ENCODE data around the gene CNTNAP2. TPM values are rescaled to one million over a fixed set of nuclear protein-coding genes. Genes with fewer than 3 reads are reported as not detected.

Gene CNTNAP2
- total and polyA plus RNA-seq, 2 experiments from 2014 or later: not detected

DNA sequence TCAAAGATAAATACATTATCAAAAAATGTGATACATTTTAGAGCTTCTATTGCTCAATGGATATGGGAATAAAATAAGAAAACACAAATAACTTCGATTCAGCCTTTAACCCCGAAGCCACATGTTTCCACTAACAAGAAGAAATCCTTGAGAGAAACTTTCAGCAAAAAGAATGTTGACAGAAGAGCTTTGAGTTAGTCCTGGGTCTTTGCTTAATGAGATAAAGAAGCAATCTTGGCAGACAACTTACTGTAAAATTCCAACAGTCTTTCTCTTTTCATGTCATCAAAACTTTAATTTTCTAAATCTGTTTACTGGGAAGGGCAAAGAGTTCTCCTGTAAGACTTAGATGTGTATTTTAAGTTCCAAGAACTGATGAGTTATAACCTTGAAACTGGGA lies 810.2 kb downstream of the CNTNAP2 start:
- no peaks in the 10 kb centered on the region for H3K9me2 ChIP-seq (ENCODE audit: insufficient read depth)
- WGBS, 2 experiments (ENCODE audit: low coverage in 1 of 2, low lambda C conversion rate in 2 of 2, missing lambda C conversion rate in 2 of 2): 2 to 5% methylated on average over 2 of the region's 2 CpGs
- TF ChIP-seq EZH2 (IDR thresholded peaks at IDR 0.05; ENCODE audit: insufficient read depth, poor library complexity, severe bottlenecking): no peak
- no peak for TF ChIP-seq EZH2phosphoT487 (IDR thresholded peaks at IDR 0.05; ENCODE audit: insufficient read depth, low read depth)
- no peak for DNase-seq
- no peaks in the 10 kb centered on the region for H3K79me2 ChIP-seq (ENCODE audit: insufficient read depth)
- no peaks in the 10 kb centered on the region for H3K36me3 ChIP-seq (ENCODE audit: low read depth)
- H3K27ac ChIP-seq: no peak overlapping the region
- H3F3A ChIP-seq (ENCODE audit: insufficient read depth): no peaks in the 10 kb centered on the region
- no peak overlapping the region for H3K4me2 ChIP-seq (ENCODE audit: unreplicated experiment)
- in situ Hi-C loops (cut with MboI): no loop called here
- H2AFZ ChIP-seq: no peak overlapping the region
- no peaks in the 10 kb centered on the region for H3K9me3 ChIP-seq (ENCODE audit: low read depth)
- H3K4me3 ChIP-seq: no peak overlapping the region
- no peak overlapping the region for H3K9ac ChIP-seq
- no peaks in the 10 kb centered on the region for H3K27me3 ChIP-seq (replicated peaks; ENCODE audit: insufficient read depth)
- no peaks in the 10 kb centered on the region for H3K4me1 ChIP-seq (ENCODE audit: insufficient read depth)
- H4K20me1 ChIP-seq (ENCODE audit: insufficient read depth): no peaks in the 10 kb centered on the region

DNA sequence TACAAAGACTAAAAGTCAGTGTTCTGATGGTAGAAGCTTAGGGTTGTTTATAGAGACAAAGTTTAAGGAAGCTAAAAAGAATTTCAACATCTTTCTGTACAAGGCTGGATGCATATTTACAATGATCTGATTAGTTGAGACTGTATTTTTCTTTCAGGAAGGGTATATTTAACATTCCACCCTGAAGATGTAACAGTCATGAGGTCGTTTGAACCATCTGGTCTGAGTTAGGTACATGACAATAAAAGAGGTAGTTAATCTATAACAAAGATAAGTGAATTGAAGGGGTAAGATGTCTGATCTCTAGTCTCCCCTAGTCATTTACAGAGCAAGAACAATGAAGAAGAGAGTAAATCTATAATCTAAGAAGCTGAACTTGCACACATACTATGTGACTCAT lies 821.2 kb downstream of the CNTNAP2 start:
- Histone ChIP-seq H3K27me3 (replicated peaks; ENCODE audit: insufficient read depth) (no peaks in the 10 kb centered on the region), H3F3A (ENCODE audit: insufficient read depth) (no peaks in the 10 kb centered on the region), H3K4me1 (ENCODE audit: insufficient read depth) (no peaks in the 10 kb centered on the region), H3K4me3 (no peak overlapping the region), H3K9me3 (ENCODE audit: low read depth) (no peaks in the 10 kb centered on the region), H3K79me2 (ENCODE audit: insufficient read depth) (no peaks in the 10 kb centered on the region), H3K36me3 (ENCODE audit: low read depth) (no peaks in the 10 kb centered on the region), H3K9ac (no peak overlapping the region), H2AFZ (no peak overlapping the region), H3K9me2 (ENCODE audit: insufficient read depth) (no peaks in the 10 kb centered on the region), H3K4me2 (ENCODE audit: unreplicated experiment) (no peak overlapping the region), H4K20me1 (ENCODE audit: insufficient read depth) (no peaks in the 10 kb centered on the region), H3K27ac (no peak overlapping the region)
- DNase-seq: no peak
- TF ChIP-seq EZH2 (IDR thresholded peaks at IDR 0.05; ENCODE audit: insufficient read depth, poor library complexity, severe bottlenecking) (no peak), EZH2phosphoT487 (IDR thresholded peaks at IDR 0.05; ENCODE audit: insufficient read depth, low read depth) (no peak)
- WGBS, 2 experiments (ENCODE audit: low coverage in 1 of 2, low lambda C conversion rate in 2 of 2, missing lambda C conversion rate in 2 of 2): 3 to 11% methylated on average over 1 of the region's 1 CpG
- in situ Hi-C loops (cut with MboI): no loop called here

DNA sequence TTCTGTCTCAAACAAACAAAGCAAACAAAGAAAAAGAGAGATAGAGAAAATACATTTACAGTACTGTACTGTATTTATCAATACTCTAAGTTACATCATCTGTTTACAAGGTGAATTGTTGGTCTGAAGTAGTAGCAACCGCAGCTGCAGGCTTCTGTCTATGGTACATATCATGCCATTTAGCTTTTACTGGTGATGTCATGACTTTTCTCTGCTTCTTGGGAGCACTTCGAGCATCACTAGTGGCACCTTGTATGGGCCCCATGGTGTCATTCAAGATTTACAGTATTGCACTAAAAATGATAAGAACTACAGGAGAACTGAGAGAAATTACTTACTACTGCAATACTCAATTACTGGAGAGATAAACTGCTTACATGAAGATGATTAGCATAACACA lies 826.9 kb downstream of the CNTNAP2 start:
- in situ Hi-C loops (cut with MboI): no loop called here
- no peak overlapping the region for H3K4me3 ChIP-seq
- H3K27ac ChIP-seq: no peak overlapping the region
- H3K36me3 ChIP-seq (ENCODE audit: low read depth): no peaks in the 10 kb centered on the region
- WGBS, 2 experiments (ENCODE audit: low coverage in 1 of 2, low lambda C conversion rate in 2 of 2, missing lambda C conversion rate in 2 of 2): 2 to 6% methylated on average over 2 of the region's 2 CpGs
- no peaks in the 10 kb centered on the region for H3K4me1 ChIP-seq (ENCODE audit: insufficient read depth)
- H3K27me3 ChIP-seq (replicated peaks; ENCODE audit: insufficient read depth): no peaks in the 10 kb centered on the region
- no peak overlapping the region for H3K9ac ChIP-seq
- H2AFZ ChIP-seq: no peak overlapping the region
- H3K4me2 ChIP-seq (ENCODE audit: unreplicated experiment): no peak overlapping the region
- DNase-seq: no peak
- TF ChIP-seq EZH2phosphoT487 (IDR thresholded peaks at IDR 0.05; ENCODE audit: insufficient read depth, low read depth) (no peak), EZH2 (IDR thresholded peaks at IDR 0.05; ENCODE audit: insufficient read depth, poor library complexity, severe bottlenecking) (no peak)
- H3F3A ChIP-seq (ENCODE audit: insufficient read depth): no peaks in the 10 kb centered on the region
- no peaks in the 10 kb centered on the region for H3K9me3 ChIP-seq (ENCODE audit: low read depth)
- H3K9me2 ChIP-seq (ENCODE audit: insufficient read depth): no peaks in the 10 kb centered on the region
- H4K20me1 ChIP-seq (ENCODE audit: insufficient read depth): no peaks in the 10 kb centered on the region
- no peaks in the 10 kb centered on the region for H3K79me2 ChIP-seq (ENCODE audit: insufficient read depth)

DNA sequence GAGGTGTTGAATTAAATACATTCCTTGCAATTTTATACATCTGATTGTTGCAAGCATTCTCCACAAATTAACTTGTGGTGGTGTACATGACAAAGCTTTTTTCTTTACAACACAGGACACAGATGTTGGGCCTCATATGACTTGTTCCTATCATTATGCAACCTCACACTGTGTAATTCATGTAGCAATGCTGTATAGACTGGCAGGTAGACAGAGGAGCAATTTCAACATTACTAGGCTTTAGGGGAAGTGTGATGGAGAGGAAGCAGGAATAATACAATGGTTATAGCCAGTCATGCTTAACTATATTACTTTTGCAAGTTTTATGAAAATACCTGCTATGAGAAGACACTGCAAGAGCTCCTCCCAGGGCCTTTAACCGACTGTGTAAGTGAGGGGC lies 832.1 kb downstream of the CNTNAP2 start:
- WGBS, 2 experiments (ENCODE audit: low coverage in 1 of 2, low lambda C conversion rate in 2 of 2, missing lambda C conversion rate in 2 of 2): 15% methylated on average over 1 of the region's 1 CpG
- no peak overlapping the region for H3K4me3 ChIP-seq
- in situ Hi-C loops (cut with MboI): no loop called here
- no peaks in the 10 kb centered on the region for H4K20me1 ChIP-seq (ENCODE audit: insufficient read depth)
- H3K27ac ChIP-seq: no peak overlapping the region
- no peaks in the 10 kb centered on the region for H3K36me3 ChIP-seq (ENCODE audit: low read depth)
- H3K9ac ChIP-seq: no peak overlapping the region
- no peaks in the 10 kb centered on the region for H3F3A ChIP-seq (ENCODE audit: insufficient read depth)
- no peaks in the 10 kb centered on the region for H3K9me3 ChIP-seq (ENCODE audit: low read depth)
- no peak overlapping the region for H2AFZ ChIP-seq
- peaks cover 4% of the 10 kb centered on the region; the same call in 1 of the 2 replicates for H3K9me2 ChIP-seq (ENCODE audit: insufficient read depth)
- TF ChIP-seq EZH2phosphoT487 (IDR thresholded peaks at IDR 0.05; ENCODE audit: insufficient read depth, low read depth) (no peak), EZH2 (IDR thresholded peaks at IDR 0.05; ENCODE audit: insufficient read depth, poor library complexity, severe bottlenecking) (no peak)
- H3K27me3 ChIP-seq (replicated peaks; ENCODE audit: insufficient read depth): no peaks in the 10 kb centered on the region
- no peak for DNase-seq
- no peak overlapping the region for H3K4me2 ChIP-seq (ENCODE audit: unreplicated experiment)
- no peaks in the 10 kb centered on the region for H3K4me1 ChIP-seq (ENCODE audit: insufficient read depth)
- no peaks in the 10 kb centered on the region for H3K79me2 ChIP-seq (ENCODE audit: insufficient read depth)

DNA sequence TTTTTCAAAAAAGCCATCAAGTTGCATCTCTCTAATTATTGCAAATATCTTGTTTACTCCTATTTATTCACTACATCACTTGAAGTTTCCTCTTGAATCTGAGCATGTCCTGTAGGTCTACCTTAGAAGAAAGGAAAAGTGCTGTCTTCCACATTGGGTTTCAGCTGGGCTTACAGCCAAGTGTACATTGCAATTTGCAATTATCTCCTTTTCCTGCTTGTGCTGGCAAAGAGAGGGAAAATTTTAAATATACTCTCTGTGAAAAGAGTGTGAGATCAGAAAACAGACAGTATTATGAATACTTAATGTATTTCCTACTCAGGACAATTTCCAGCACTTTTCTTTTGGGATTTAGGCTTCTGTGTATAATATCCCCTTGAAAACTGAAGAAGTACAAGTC lies 839.7 kb downstream of the CNTNAP2 start:
- no peak overlapping the region for H2AFZ ChIP-seq
- H4K20me1 ChIP-seq (ENCODE audit: insufficient read depth): no peaks in the 10 kb centered on the region
- no peaks in the 10 kb centered on the region for H3K36me3 ChIP-seq (ENCODE audit: low read depth)
- no peaks in the 10 kb centered on the region for H3K27me3 ChIP-seq (replicated peaks; ENCODE audit: insufficient read depth)
- no peaks in the 10 kb centered on the region for H3K79me2 ChIP-seq (ENCODE audit: insufficient read depth)
- no peak overlapping the region for H3K9ac ChIP-seq
- in situ Hi-C loops (cut with MboI): no loop called here
- no peaks in the 10 kb centered on the region for H3F3A ChIP-seq (ENCODE audit: insufficient read depth)
- no peak for DNase-seq
- H3K4me2 ChIP-seq (ENCODE audit: unreplicated experiment): no peak overlapping the region
- H3K27ac ChIP-seq: no peak overlapping the region
- H3K9me2 ChIP-seq (ENCODE audit: insufficient read depth): peaks cover 4% of the 10 kb centered on the region; the same call in 1 of the 2 replicates
- TF ChIP-seq EZH2 (IDR thresholded peaks at IDR 0.05; ENCODE audit: insufficient read depth, poor library complexity, severe bottlenecking) (no peak), EZH2phosphoT487 (IDR thresholded peaks at IDR 0.05; ENCODE audit: insufficient read depth, low read depth) (no peak)
- no peaks in the 10 kb centered on the region for H3K4me1 ChIP-seq (ENCODE audit: insufficient read depth)
- no peaks in the 10 kb centered on the region for H3K9me3 ChIP-seq (ENCODE audit: low read depth)
- no peak overlapping the region for H3K4me3 ChIP-seq

Data from GM23248 (cell line).